HG03457 (cell line): ENCODE data around the gene GREB1.

Source experiments
- ATAC-seq: cut with Tn5 transposase; IDR thresholded peaks from one replicate; pipeline ENCODE4 v1.9.1; 2021; ENCODE audit warnings: moderate number of reproducible peaks; ENCODE audit not compliant: unreplicated experiment

GREB1 gene

GRCh38 chr2:11592671-11593574 lies 59.1 kb downstream of the GREB1 start:
- ATAC-seq: no peak

- no peak for ATAC-seq
These were observed 63.0 kb downstream of the GREB1 start for GRCh38 chr2:11596801-11597200.

- ATAC-seq: no peak
These were observed 63.8 kb downstream of the GREB1 start for GRCh38 chr2:11597538-11598225.

GRCh38 chr2:11598228-11598731 lies 64.4 kb downstream of the GREB1 start:
- ATAC-seq: no peak

- ATAC-seq: no peak
These were observed 68.8 kb downstream of the GREB1 start for GRCh38 chr2:11602563-11603204.

- no peak for ATAC-seq
These were observed 76.9 kb downstream of the GREB1 start for GRCh38 chr2:11610624-11611242.

- ATAC-seq: no peak
These were observed 77.4 kb downstream of the GREB1 start for GRCh38 chr2:11611251-11611650.

GRCh38 chr2:11612553-11613215 lies 78.8 kb downstream of the GREB1 start:
- ATAC-seq: no peak

- ATAC-seq: no peak
These were observed 79.5 kb downstream of the GREB1 start for GRCh38 chr2:11613297-11613696.

- ATAC-seq: no peak
These were observed 81.4 kb downstream of the GREB1 start for GRCh38 chr2:11615209-11615608.

GRCh38 chr2:11616097-11616687 lies 82.3 kb downstream of the GREB1 start:
- no peak for ATAC-seq

- ATAC-seq: no peak
These were observed 83.1 kb downstream of the GREB1 start for GRCh38 chr2:11616851-11617415.

GRCh38 chr2:11617527-11617926 lies 83.7 kb downstream of the GREB1 start:
- ATAC-seq: no peak

- no peak for ATAC-seq
These were observed 84.3 kb downstream of the GREB1 start for GRCh38 chr2:11617984-11618707.

- ATAC-seq: no peak
These were observed 84.8 kb downstream of the GREB1 start for GRCh38 chr2:11618708-11619062.

- no peak for ATAC-seq
These were observed 87.6 kb downstream of the GREB1 start for GRCh38 chr2:11621410-11621809.

GRCh38 chr2:11622611-11623010 lies 88.8 kb downstream of the GREB1 start:
- no peak for ATAC-seq

- no peak for ATAC-seq
These were observed 91.0 kb downstream of the GREB1 start for GRCh38 chr2:11624893-11625292.

GRCh38 chr2:11625671-11626070 lies 91.8 kb downstream of the GREB1 start:
- no peak for ATAC-seq
